GM19240 (cell line): ENCODE measurements around the gene BNC2.
"Not testable (repeated sequence)": the region's sequence is repeated elsewhere in the genome, so short reads cannot be mapped to it uniquely, and the experiment has no call there.

Source experiments
- DNase-seq: peaks from one replicate; pipeline ENCODE4 v3.0.0; 2011; ENCODE audit warnings: low spot score; ENCODE audit not compliant: insufficient read length

The BNC2 gene

DNA sequence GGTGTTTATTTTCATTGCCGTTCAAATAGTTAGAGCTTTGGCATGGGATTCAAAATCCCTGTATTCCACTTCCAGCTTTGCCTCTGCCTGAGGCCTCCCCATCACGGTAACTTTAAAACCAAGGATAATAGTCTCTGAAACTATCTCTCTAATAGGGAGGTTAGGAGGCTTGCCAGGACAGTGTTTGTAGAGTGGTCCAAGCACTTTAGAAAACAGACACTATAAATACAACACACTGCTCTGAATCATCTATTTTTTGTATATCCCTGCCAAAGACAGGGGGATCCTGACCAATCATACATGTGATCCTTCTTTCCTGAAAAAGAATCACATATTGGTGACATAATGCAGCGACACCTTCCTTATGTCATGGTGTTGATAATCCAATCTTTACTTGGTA lies 326.8 kb downstream of the BNC2 start:
- no peak for DNase-seq

DNA sequence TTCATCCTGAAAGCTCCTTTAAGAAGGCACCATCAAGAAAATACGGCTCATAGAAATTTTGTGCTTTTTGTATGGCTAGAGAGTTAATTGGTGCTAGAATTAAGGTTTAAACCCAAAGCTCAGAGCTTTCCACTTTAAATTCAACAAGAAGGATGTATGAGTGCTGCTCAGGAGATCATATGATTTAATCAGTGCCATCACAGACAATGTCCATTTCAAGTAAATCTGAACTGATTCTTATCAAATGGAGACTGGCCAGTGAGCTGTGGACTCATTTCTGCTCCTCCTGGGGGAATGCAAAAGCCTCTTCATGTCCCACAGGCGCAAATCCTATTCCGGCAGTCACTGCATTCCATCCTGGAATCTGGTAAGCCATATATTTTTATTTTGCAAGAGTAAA lies 327.2 kb downstream of the BNC2 start:
- DNase-seq: no peak

- DNase-seq: no peak
These were observed 328.2 kb downstream of the BNC2 start for GRCh38 chr9:16542290-16542689.

GRCh38 chr9:16540743-16541613 lies 329.5 kb downstream of the BNC2 start:
- no peak for DNase-seq

DNA sequence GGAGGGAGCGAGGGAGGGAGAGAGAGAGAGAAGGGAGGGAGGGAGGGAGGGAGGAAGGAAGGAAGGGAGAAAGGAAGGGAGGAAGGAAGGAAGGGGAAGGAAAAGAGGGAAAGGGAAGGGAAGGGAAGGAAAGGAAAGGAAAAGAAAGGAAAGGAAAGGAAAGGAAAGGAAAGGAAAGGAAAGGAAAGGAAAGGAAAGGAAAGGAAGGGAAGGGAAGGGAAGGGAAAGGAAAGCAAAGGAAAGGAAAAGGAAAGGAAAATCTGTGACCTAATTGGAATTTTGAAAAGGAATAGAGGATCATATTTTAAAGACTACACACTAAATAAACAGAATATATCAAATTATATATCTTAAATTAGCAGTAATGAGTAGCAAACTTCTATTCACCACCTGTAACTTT lies 330.8 kb downstream of the BNC2 start:
- not testable (repeated sequence) for DNase-seq

DNA sequence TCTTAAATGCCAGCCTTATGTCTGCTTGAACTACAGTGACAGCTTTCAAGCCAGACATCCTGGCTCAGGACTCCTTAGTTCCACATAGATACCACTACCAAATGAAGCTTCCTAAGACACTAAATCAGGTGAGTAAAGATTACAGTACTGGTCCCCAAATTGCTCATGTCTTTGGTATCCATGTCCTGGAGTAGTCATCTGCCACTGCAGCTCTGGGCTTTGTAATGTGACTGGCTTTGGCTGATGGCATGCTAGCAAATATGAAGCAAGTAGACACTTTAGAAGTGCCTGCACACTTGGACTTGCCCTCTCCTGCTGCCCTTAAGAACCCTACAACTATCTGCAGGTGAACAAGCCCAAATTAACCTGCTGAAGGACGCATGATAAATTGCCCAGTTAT lies 334.9 kb downstream of the BNC2 start:
- DNase-seq: no peak

- no peak for DNase-seq
These were observed 337.6 kb downstream of the BNC2 start for GRCh38 chr9:16532681-16533450.

DNA sequence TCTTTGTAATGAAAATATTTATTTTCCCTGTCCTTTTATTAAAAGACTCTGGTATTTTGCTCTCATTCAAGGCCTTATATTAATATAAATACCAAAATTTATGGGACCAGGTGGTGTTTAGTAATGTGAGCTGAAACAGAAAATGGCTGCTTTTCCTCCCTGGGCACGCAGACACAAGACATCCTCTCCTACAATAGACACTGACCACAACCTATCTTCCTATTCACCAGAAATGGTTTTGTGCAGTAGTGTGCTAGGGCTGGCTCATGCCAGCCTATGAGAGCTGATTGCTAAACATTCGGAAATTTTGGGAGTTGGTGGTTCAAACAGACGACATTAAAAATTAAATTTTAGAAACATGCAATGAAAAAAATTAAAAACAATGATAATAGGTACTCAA lies 338.2 kb downstream of the BNC2 start:
- DNase-seq: no peak

DNA sequence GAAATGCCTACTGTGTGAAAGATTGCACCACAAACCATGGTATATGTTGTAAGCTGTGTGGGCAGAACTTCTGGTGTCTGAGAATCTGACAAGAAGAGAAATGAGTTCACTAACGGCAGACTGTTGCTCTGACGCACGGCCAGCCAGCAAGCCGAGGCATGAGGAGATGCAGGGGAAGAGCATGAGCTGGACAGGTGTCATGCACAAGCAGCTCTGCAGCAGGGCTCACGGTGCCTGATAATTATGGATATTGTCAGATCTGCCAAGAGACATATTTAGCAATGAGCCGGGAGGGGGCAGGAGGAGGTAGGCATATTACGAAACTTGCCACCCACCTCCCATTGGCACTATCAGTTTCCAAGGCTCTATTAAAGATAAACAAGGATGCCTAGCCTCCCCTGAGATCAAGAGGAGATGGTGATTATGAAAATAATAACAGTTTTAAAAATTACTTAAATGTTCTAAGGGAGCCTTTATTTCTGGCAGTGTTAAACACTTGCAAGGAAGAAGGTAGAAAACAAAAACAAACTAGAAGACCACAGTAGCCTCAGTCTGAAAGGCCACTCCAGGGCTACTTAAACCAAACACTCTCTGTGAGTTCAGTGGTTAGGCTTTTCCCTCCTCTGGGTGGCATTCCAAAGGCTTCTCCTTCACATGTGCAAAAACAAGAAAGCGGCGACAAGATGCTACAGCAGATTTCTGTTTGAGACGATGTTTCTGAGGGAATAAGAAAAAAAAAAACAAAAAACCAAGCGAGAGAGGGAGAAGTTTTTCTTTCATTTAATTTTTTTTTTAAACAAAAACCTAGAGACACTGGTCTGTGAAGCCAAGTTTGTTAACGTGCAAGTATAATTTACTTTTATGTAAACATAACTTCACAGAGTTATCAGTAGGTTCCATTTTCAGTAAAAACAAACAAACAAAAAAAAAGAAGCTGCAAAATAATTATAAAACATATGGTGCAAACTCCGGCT lies 339.5 kb downstream of the BNC2 start:
- DNase-seq: no peak

GRCh38 chr9:16527573-16527972 lies 342.9 kb downstream of the BNC2 start:
- no peak for DNase-seq

GRCh38 chr9:16526380-16526779 lies 344.1 kb downstream of the BNC2 start:
- DNase-seq: no peak

DNA sequence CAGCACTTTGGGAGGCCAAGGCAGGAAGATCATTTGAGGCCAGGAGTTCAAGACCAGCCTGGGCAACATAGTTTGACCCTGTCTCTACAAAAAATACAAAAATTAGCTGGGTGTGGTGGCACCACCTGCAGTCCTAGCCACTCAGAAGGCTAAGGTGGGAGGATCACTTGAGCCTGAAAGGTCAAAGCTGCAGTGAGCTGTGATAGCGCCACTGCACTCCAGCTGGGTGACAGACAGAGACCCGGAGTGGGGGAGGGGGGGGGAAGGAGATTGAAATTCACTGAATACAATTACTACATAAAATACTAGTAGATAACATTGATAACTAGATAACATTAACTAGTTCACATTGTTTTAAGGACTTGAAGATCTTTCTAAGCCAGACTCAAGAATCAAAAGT lies 345.6 kb downstream of the BNC2 start:
- no peak for DNase-seq

DNA sequence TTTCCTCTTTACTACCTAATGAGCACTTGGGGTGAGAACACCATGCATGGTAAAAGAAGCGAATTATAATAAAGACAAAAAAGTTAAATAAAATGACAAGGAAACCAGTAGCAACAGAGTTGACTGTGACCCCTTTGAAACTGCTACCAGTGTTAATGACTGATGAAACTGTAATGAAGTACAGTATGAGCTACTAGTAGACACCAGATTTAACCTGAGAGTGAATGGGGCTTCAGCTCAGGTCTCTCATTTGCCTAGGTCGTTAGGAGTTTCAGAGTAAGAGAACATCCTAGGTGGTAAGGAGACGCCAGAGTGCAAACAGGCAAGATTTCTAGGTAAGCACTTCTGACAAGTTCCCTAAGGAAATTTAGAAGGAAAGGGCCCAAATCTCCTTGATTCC lies 346.4 kb downstream of the BNC2 start:
- DNase-seq: no peak

DNA sequence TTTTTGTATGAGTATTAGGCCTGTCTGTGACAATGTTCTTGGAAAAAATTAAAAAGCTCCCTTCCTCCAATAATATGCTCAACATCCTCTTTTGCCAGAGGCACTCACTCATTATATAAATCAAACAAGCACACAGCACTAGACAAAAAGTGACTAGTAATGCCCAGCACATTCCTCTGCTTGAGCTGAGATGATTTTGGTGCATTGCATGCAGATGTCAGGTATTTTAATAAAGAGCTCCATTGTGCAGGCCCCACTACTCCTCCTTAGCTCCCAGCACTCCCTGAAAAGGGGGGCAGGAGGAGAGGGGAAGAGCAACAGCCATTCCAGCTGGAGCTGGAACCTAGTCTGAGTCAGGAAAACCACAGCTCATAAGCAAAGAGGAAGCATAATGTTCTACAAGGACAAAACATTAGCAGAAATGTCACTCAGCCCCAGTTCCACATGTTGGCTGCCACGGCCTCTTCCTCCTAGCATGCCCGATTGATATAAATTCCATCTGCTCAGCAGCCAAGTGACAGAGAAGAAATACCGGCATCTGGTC lies 348.5 kb downstream of the BNC2 start:
- no peak for DNase-seq

DNA sequence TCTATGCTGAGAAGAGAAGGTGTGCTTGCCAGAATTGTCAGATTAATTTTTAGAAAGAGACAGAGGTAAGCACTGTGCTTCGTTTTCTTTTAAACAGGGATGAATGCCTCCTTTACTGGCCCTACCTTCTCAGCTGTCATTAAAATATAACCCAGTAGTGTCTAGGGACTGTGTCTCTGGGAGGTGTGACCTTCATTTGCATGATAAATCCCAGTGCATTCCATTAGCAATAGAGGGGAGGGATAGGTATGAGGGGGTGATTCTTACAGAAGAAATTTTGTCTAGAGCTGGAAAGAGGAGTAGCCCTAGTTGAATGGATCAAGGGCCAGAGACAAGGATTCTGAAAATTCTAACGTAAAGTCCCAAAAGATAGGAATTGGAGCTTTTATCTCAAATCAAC lies 351.5 kb downstream of the BNC2 start:
- no peak for DNase-seq

DNA sequence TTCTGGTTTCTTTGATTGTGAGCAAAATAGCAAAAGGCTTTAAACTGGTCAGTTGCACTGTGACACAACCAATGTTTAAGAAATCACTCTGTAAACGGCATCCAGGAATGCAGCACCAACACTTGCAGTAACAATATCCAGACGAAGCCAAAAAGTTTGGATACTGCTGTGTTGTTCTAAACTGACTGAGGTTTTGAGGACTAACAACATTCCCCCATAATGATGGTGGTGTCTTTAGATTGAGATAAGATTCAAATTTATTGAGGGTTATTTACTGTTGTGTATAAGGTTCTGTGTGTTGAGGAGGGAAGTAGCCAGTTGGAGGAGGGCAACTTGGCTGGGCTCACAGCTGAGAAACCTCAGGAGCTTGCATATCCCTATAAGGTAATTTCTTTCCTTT lies 353.6 kb downstream of the BNC2 start:
- no peak for DNase-seq

DNA sequence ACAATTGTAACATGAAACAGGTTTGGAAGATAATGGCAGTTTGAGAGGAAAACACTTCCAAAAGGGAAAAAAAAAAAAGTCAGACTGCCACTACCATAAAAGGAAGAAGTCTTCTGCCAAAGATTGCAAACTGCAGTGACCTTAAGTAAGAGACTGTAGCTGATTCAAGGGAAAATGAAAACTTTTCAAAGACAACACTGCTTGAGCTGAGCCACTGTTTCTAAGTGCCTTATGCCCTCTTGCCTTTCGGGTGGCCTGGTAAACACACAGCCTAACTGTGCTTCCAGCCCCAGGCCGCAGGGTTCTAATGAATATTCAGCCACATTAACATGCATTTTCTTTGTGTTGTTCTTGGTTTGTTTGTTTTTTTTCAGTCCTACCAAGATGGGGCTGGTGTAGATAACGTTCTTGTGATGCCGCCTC lies 354.6 kb downstream of the BNC2 start:
- DNase-seq: no peak

GRCh38 chr9:16515207-16515606 lies 355.3 kb downstream of the BNC2 start:
- DNase-seq: no peak

- no peak for DNase-seq
These were observed 356.3 kb downstream of the BNC2 start for GRCh38 chr9:16514131-16514530.

GRCh38 chr9:16512281-16512680 lies 358.2 kb downstream of the BNC2 start:
- DNase-seq: no peak

GRCh38 chr9:16510482-16510881 lies 360.0 kb downstream of the BNC2 start:
- DNase-seq: no peak
